H9 (cell line): ENCODE results near the gene ST14. TPM values are rescaled to one million over a fixed set of nuclear protein-coding genes. Genes with fewer than 3 reads are reported as not detected.
A peak's percentile ranks its signal among the peaks of the same experiment; 100 is the strongest.

Source experiments
- DNase-seq: peaks from one replicate; pipeline ENCODE4 v3.0.0-alpha.2; 2017
- H2AFZ ChIP-seq: one replicate; pipeline ENCODE4 v1.6.1; 2013; ENCODE audit warnings: mild to moderate bottlenecking, low read length, control low read depth, moderate library complexity
- H2AK5ac ChIP-seq: 2 replicates; pipeline ENCODE4 v1.6.1; 2013; ENCODE audit warnings: low read length, control low read depth, mixed read lengths; ENCODE audit not compliant: insufficient read length
- H2BK120ac ChIP-seq: one replicate; pipeline ENCODE4 v1.6.1; 2013; ENCODE audit warnings: low read depth, mild to moderate bottlenecking, low read length, control low read depth, inconsistent platforms; ENCODE audit not compliant: poor library complexity, severe bottlenecking
- H2BK12ac ChIP-seq: 2 replicates; pipeline ENCODE4 v1.6.1; 2013; ENCODE audit warnings: low read length, control low read depth, mixed read lengths, low read depth; ENCODE audit not compliant: insufficient read length
- H2BK15ac ChIP-seq: 2 replicates; pipeline ENCODE4 v1.6.1; 2013; ENCODE audit warnings: low read depth, low read length, control low read depth
- H2BK20ac ChIP-seq: one replicate; pipeline ENCODE4 v1.6.1; 2013; ENCODE audit warnings: low read depth, mild to moderate bottlenecking, low read length, control low read depth, inconsistent platforms; ENCODE audit not compliant: poor library complexity, severe bottlenecking
- H2BK5ac ChIP-seq: 2 replicates; pipeline ENCODE4 v1.6.1; 2013; ENCODE audit warnings: low read length, control low read depth, mixed read lengths; ENCODE audit not compliant: insufficient read length
- H3K14ac ChIP-seq: 2 replicates; pipeline ENCODE4 v1.6.1; 2013; ENCODE audit warnings: low read length, control low read depth; ENCODE audit not compliant: insufficient read depth
- H3K18ac ChIP-seq: 2 replicates; pipeline ENCODE4 v1.6.1; 2013; ENCODE audit warnings: low read depth, mild to moderate bottlenecking, mixed read lengths, low read length, control low read depth; ENCODE audit not compliant: insufficient read length
- H3K23ac ChIP-seq: 2 replicates; pipeline ENCODE4 v1.6.1; 2013; ENCODE audit warnings: low read length, control low read depth, mixed read lengths, low read depth; ENCODE audit not compliant: insufficient read length
- H3K23me2 ChIP-seq: 2 replicates; pipeline ENCODE4 v1.6.1; 2013; ENCODE audit warnings: low read depth, mild to moderate bottlenecking, mixed read lengths, low read length, control low read depth; ENCODE audit not compliant: insufficient read length, poor library complexity, severe bottlenecking
- H3K27ac ChIP-seq: 2 replicates; pipeline ENCODE4 v1.5.1; 2013; ENCODE audit warnings: low read length, control low read depth, mixed read lengths, low read depth; ENCODE audit not compliant: insufficient read length
- H3K27me3 ChIP-seq: 2 replicates; pipeline ENCODE4 v1.6.1; 2013; ENCODE audit warnings: low read length, control low read depth, inconsistent platforms; ENCODE audit not compliant: insufficient read depth
- H3K4ac ChIP-seq: 2 replicates; pipeline ENCODE4 v1.6.1; 2013; ENCODE audit warnings: low read depth, mild to moderate bottlenecking, control low read depth, inconsistent platforms, low read length, moderate library complexity
- H3K4me1 ChIP-seq: 2 replicates; pipeline ENCODE4 v1.6.1; 2013; ENCODE audit warnings: low read length, control low read depth, inconsistent platforms; ENCODE audit not compliant: insufficient read depth
- H3K4me2 ChIP-seq: 2 replicates; pipeline ENCODE4 v1.6.1; 2013; ENCODE audit warnings: low read length, control low read depth, mixed read lengths; ENCODE audit not compliant: insufficient read length, insufficient read depth
- H3K56ac ChIP-seq: 2 replicates; pipeline ENCODE4 v1.6.1; 2013; ENCODE audit warnings: low read depth, mild to moderate bottlenecking, mixed read lengths, low read length, control low read depth; ENCODE audit not compliant: insufficient read length
- H3K79me1 ChIP-seq: 2 replicates; pipeline ENCODE4 v1.6.1; 2013; ENCODE audit warnings: low read depth, mild to moderate bottlenecking, moderate library complexity, low read length, control low read depth, inconsistent platforms; ENCODE audit not compliant: insufficient read depth, poor library complexity, severe bottlenecking
- H3K79me2 ChIP-seq: 2 replicates; pipeline ENCODE4 v1.6.1; 2013; ENCODE audit warnings: low read length, control low read depth, inconsistent platforms; ENCODE audit not compliant: insufficient read depth
- H3K9ac ChIP-seq: 2 replicates; pipeline ENCODE4 v1.6.1; 2013; ENCODE audit warnings: low read length, control low read depth, mixed read lengths; ENCODE audit not compliant: insufficient read length; ENCODE audit errors: extremely low read depth
- H3K9me3 ChIP-seq: one replicate; pipeline ENCODE4 v1.6.1; 2013; ENCODE audit warnings: low read depth, low read length, inconsistent platforms; ENCODE audit not compliant: control insufficient read depth
- H3T11ph ChIP-seq: one replicate; pipeline ENCODE4 v1.6.1; 2013; ENCODE audit warnings: mild to moderate bottlenecking, low read length, control low read depth, inconsistent platforms
- H4K20me1 ChIP-seq: one replicate; pipeline ENCODE4 v1.6.1; 2013; ENCODE audit not compliant: control insufficient read depth, insufficient read length, insufficient read depth
- H4K5ac ChIP-seq: 2 replicates; pipeline ENCODE4 v1.6.1; 2013; ENCODE audit warnings: low read depth, mild to moderate bottlenecking, mixed read lengths, low read length, control low read depth; ENCODE audit not compliant: insufficient read length
- H4K8ac ChIP-seq: replicated peaks from 2 replicates; pipeline ENCODE4 v1.6.1; 2013; ENCODE audit warnings: low read length, control low read depth, mixed read lengths, low read depth; ENCODE audit not compliant: insufficient read length
- H4K91ac ChIP-seq: 2 replicates; pipeline ENCODE4 v1.6.1; 2013; ENCODE audit warnings: low read depth, mild to moderate bottlenecking, moderate library complexity, mixed read lengths, low read length, control low read depth; ENCODE audit not compliant: insufficient read length
- H3K27ac Mint-ChIP-seq, 3 experiments: 2 replicates in 2 of 3; 3 replicates in 1 of 3; pipeline ENCODE4 v1.8.0; 2020 to 2021; ENCODE audit warnings: mixed read lengths in 3 of 3, mild to moderate bottlenecking in 1 of 3, moderate library complexity in 1 of 3
- H3K27me3 Mint-ChIP-seq: 2 replicates; pipeline ENCODE4 v1.8.0; 2021; ENCODE audit warnings: low read depth, mild to moderate bottlenecking, moderate library complexity, mixed read lengths
- H3K36me3 Mint-ChIP-seq, 3 experiments: 2 replicates in 2 of 3; 3 replicates in 1 of 3; pipeline ENCODE4 v1.8.0; 2020 to 2021; ENCODE audit warnings: low read depth in 3 of 3, mixed read lengths in 3 of 3; ENCODE audit not compliant: insufficient read depth in 1 of 3
- H3K4me1 Mint-ChIP-seq, 2 experiments: 2 replicates each; pipeline ENCODE4 v1.8.0; 2020; ENCODE audit warnings: mixed read lengths in 2 of 2
- H3K4me3 Mint-ChIP-seq, 2 experiments: 2 replicates in 1 of 2; 3 replicates in 1 of 2; pipeline ENCODE4 v1.8.0; 2020 to 2021; ENCODE audit warnings: mild to moderate bottlenecking in 2 of 2, mixed read lengths in 2 of 2, moderate library complexity in 1 of 2
- H3K9me3 Mint-ChIP-seq, 2 experiments: 2 replicates in 1 of 2; 3 replicates in 1 of 2; pipeline ENCODE4 v1.8.0; 2020; ENCODE audit warnings: mild to moderate bottlenecking in 2 of 2, mixed read lengths in 2 of 2, moderate library complexity in 1 of 2
- WGBS: extraction: QIAGEN DNeasy Blood & Tissue Kit; methylation state at CpG from one replicate; pipeline ENCODE4 v1.1.7; 2013; ENCODE audit warnings: missing lambda C conversion rate, low lambda C conversion rate, mixed read lengths; ENCODE audit not compliant: insufficient read length; ENCODE audit errors: extremely low coverage; 5-methylcytosine and 5-hydroxymethylcytosine counted together
- total RNA-seq: library from RNA; stranded (reverse); gene quantifications from 2 replicates; pipeline ENCODE4 v1.2.1, GENCODE V29; 2021
- TF ChIP-seq, protein P1 (sequence below): fragments of 200-600 bp; sonication (generic); conservative IDR thresholded peaks from 3 replicates; pipeline ENCODE4 v1.8.0; 2021; ENCODE audit warnings: antibody characterized with exemption, mild to moderate bottlenecking

ST14 gene
- total RNA-seq, 1 experiment from 2014 or later: 22.4 TPM

DNA sequence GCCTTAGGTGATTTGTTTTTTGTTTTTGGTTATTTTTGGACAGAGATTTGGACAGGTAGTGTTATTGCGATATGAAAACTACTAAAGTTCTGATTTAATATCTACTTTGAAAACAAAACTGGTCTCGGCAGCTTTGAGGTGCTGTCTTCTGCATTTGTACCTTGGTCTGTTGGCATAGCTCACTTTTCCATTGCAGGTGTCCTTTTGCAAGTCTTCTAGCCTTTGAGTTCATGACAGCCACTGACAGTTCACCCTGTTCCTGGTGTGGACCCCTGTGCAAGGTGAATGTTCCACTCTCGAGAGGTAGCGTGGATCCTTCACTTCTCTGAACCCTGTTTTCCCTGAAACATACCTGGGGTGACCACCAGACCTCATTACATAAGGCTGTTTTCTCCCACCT is 44.9 kb upstream of the ST14 start:
- no peak overlapping the region for H3K4me3 Mint-ChIP-seq
- Histone ChIP-seq H2BK120ac (no peak overlapping the region), H2BK12ac (peak overlapping the region; percentile 38), H2AFZ (no peak overlapping the region), H3K18ac (no peak overlapping the region), H3K4me1 (peaks cover 4% of the 10 kb centered on the region), H3K9ac (no peak overlapping the region), H3K23me2 (no peaks in the 10 kb centered on the region), H2BK15ac (no peak overlapping the region), H3T11ph (no peak overlapping the region), H3K4me2 (no peak overlapping the region), H2BK5ac (peak overlapping the region; percentile 88), H3K79me1 (no peaks in the 10 kb centered on the region), H4K8ac (no peak overlapping the region), H3K27me3 (no peaks in the 10 kb centered on the region), H4K5ac (no peak overlapping the region), H3K79me2 (peaks cover 2% of the 10 kb centered on the region; the same call in 1 of the 2 replicates), H2BK20ac (no peak overlapping the region), H4K20me1 (peaks cover 4% of the 10 kb centered on the region), H3K23ac (no peak overlapping the region), H3K4ac (no peak overlapping the region), H3K27ac (no peak overlapping the region), H3K9me3 (no peaks in the 10 kb centered on the region), H2AK5ac (no peak overlapping the region), H3K56ac (no peak overlapping the region), H4K91ac (no peak overlapping the region), H3K14ac (no peak overlapping the region)
- peaks cover 22 to 46% (median 35%) of the 10 kb centered on the region in 3 experiments; a peak in 6 of 7 replicates for H3K36me3 Mint-ChIP-seq
- H3K27ac Mint-ChIP-seq: peak overlapping the region; percentile 3 to 64 (median 46); a peak in 4 of 7 replicates
- WGBS: no CpG with 5 or more reads among the region's 4 CpGs
- peaks cover 15 to 16% of the 10 kb centered on the region in 2 experiments for H3K4me1 Mint-ChIP-seq
- no peak for DNase-seq
- H3K27me3 Mint-ChIP-seq: no peaks in the 10 kb centered on the region
- TF ChIP-seq, protein P1, sequence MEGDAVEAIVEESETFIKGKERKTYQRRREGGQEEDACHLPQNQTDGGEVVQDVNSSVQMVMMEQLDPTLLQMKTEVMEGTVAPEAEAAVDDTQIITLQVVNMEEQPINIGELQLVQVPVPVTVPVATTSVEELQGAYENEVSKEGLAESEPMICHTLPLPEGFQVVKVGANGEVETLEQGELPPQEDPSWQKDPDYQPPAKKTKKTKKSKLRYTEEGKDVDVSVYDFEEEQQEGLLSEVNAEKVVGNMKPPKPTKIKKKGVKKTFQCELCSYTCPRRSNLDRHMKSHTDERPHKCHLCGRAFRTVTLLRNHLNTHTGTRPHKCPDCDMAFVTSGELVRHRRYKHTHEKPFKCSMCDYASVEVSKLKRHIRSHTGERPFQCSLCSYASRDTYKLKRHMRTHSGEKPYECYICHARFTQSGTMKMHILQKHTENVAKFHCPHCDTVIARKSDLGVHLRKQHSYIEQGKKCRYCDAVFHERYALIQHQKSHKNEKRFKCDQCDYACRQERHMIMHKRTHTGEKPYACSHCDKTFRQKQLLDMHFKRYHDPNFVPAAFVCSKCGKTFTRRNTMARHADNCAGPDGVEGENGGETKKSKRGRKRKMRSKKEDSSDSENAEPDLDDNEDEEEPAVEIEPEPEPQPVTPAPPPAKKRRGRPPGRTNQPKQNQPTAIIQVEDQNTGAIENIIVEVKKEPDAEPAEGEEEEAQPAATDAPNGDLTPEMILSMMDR: no peak
- H3K9me3 Mint-ChIP-seq: no peaks in the 10 kb centered on the region
